Measurements from ENCODE around the gene CR1. TPM values are rescaled to one million over a fixed set of nuclear protein-coding genes. Genes with fewer than 3 reads are reported as not detected.
A peak's percentile ranks its signal among the peaks of the same experiment; 100 is the strongest.
"Not testable (repeated sequence)": the region's sequence is repeated elsewhere in the genome, so short reads cannot be mapped to it uniquely, and the experiment has no call there.

Gene CR1
- total RNA-seq, 1 donor from 2014 or later: 0.13 TPM

GRCh38 chr1:207519505-207520399, 23.8 kb downstream of the CR1 start:
- no peak overlapping the region for H3K4me3 ChIP-seq (ENCODE audit: low read depth, low read length)

DNA sequence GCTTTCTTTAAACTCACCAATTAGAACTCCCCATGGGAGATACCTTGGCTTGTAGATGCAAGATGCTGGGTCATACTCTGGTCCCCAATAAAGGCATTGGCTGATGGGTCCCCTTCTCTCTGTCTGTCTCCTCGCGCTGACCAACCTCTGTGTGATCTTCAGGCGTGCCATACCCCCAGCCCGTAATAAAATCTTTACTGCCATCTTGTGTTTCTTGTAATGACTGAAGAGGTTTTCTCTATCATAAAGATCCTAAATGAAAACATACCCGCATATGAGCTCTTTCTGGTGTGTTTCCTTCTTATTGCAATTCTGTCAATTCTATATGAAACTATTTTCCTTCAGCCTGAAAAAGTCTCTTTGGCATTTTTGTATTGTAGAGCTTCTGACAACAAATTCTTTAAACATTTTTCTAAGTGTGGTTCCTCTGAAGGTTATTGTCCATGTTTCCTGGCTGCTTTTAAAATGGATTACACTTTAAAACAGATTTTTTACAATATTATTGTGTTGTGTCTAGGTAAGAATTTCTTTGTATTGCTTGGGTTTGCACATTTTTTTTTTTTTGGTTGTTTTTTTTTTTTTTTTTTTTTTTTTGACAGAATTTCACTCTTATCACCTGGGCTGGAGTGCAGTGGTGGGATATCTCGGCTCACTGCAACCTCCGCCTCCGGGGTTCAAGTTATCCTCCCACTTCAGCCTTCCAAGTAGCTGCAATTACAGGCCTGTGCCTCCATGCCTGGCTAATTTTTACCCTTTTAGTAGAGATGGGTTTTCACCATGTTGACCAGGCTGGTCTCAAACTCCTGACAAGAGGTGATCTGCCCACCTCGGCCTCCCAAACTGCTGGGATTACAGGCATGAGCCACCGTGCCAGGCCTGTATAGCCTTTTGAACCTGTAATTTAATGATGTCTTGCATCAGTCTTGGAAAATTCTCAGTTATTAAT, 24.7 kb downstream of the CR1 start:
- H3K4me3 ChIP-seq (ENCODE audit: low read depth, low read length); DNase-seq (ENCODE audit: low read depth); H3K27me3 ChIP-seq (ENCODE audit: control insufficient read depth, insufficient read depth, low read length); H3K36me3 ChIP-seq (ENCODE audit: control insufficient read depth, insufficient read depth, low read length): not testable (repeated sequence)

More at GRCh38 chr1:207519505-207520399, 23.8 kb downstream of the CR1 start:
- H3K36me3 ChIP-seq (ENCODE audit: control insufficient read depth, insufficient read depth, low read length): no peaks in the 10 kb centered on the region
- no peak for DNase-seq (ENCODE audit: low read depth)
- no peaks in the 10 kb centered on the region for H3K27me3 ChIP-seq (ENCODE audit: control insufficient read depth, insufficient read depth, low read length)
- TF ChIP-seq, protein P1, sequence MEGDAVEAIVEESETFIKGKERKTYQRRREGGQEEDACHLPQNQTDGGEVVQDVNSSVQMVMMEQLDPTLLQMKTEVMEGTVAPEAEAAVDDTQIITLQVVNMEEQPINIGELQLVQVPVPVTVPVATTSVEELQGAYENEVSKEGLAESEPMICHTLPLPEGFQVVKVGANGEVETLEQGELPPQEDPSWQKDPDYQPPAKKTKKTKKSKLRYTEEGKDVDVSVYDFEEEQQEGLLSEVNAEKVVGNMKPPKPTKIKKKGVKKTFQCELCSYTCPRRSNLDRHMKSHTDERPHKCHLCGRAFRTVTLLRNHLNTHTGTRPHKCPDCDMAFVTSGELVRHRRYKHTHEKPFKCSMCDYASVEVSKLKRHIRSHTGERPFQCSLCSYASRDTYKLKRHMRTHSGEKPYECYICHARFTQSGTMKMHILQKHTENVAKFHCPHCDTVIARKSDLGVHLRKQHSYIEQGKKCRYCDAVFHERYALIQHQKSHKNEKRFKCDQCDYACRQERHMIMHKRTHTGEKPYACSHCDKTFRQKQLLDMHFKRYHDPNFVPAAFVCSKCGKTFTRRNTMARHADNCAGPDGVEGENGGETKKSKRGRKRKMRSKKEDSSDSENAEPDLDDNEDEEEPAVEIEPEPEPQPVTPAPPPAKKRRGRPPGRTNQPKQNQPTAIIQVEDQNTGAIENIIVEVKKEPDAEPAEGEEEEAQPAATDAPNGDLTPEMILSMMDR (IDR thresholded peaks at IDR 0.05; ENCODE audit: insufficient read depth, low read length, poor library complexity, severe bottlenecking): no peak

DNA sequence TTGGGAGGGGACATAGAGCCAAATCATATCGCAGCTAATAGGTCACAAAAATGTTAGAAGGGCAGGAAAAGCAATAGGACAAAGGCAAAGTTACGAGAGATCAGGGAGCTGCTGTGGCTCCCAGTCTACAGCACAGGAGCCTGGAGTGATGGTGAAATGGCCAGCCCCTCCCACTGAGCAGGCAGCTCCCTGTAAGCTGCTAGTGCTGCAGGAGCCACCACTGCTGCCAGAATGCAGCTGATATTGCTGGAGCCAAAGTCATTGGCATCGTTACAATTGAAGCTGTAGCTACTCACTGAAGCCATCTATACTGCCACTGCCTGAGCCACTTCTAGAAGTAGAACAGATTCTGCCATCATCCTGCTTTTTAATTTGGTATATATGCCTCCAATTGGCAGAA, 29.3 kb downstream of the CR1 start:
- H3K4me3 ChIP-seq (ENCODE audit: low read depth, low read length); H3K36me3 ChIP-seq (ENCODE audit: control insufficient read depth, insufficient read depth, low read length); DNase-seq (ENCODE audit: low read depth); H3K27me3 ChIP-seq (ENCODE audit: control insufficient read depth, insufficient read depth, low read length): not testable (repeated sequence)

DNA sequence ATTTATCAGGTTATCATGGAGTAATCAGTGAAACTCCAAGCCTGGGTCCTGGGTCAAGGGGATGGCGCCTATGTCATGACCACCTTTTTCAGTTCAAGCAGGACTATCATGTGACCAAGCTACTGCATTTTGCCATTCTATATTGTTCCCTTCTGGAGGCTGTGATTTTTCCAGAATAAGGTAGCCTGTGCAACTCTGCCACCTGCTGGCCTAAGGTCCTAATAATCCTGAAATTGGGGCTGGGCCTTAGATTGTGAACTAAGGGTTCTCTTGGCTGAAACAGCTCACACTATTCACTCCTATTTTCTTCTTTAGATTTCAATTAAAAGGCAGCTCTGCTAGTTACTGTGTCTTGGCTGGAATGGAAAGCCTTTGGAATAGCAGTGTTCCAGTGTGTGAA, 32.4 kb downstream of the CR1 start:
- DNase-seq (ENCODE audit: low read depth); H3K36me3 ChIP-seq (ENCODE audit: control insufficient read depth, insufficient read depth, low read length); H3K27me3 ChIP-seq (ENCODE audit: control insufficient read depth, insufficient read depth, low read length); H3K4me3 ChIP-seq (ENCODE audit: low read depth, low read length): not testable (repeated sequence)

- not testable (repeated sequence) for DNase-seq (ENCODE audit: low read depth)
Observed at GRCh38 chr1:207536263-207536662, 40.3 kb downstream of the CR1 start.

DNA sequence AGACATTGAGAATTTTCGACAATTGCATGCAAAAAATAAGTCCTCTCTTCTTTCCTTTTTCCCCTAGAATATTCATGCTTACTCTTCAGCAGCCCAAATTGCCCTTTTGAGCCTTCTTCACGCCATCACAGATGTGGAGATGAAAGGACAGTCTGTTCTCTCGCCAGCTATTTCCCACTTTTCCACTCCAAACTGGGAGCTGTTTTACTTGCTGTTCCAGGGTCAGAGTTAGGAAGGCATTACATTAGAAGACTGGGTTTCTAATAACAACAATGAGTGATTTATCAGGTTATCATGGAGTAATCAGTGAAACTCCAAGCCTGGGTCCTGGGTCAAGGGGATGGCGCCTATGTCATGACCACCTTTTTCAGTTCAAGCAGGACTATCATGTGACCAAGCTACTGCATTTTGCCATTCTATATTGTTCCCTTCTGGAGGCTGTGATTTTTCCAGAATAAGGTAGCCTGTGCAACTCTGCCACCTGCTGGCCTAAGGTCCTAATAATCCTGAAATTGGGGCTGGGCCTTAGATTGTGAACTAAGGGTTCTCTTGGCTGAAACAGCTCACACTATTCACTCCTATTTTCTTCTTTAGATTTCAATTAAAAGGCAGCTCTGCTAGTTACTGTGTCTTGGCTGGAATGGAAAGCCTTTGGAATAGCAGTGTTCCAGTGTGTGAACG, 50.9 kb downstream of the CR1 start:
- not testable (repeated sequence) for H3K27me3 ChIP-seq (ENCODE audit: control insufficient read depth, insufficient read depth, low read length); H3K36me3 ChIP-seq (ENCODE audit: control insufficient read depth, insufficient read depth, low read length); DNase-seq (ENCODE audit: low read depth); H3K4me3 ChIP-seq (ENCODE audit: low read depth, low read length)

More at GRCh38 chr1:207536263-207536662, 40.3 kb downstream of the CR1 start:
- not testable (repeated sequence) for H3K36me3 ChIP-seq (ENCODE audit: control insufficient read depth, insufficient read depth, low read length); H3K27me3 ChIP-seq (ENCODE audit: control insufficient read depth, insufficient read depth, low read length); H3K4me3 ChIP-seq (ENCODE audit: low read depth, low read length)

DNA sequence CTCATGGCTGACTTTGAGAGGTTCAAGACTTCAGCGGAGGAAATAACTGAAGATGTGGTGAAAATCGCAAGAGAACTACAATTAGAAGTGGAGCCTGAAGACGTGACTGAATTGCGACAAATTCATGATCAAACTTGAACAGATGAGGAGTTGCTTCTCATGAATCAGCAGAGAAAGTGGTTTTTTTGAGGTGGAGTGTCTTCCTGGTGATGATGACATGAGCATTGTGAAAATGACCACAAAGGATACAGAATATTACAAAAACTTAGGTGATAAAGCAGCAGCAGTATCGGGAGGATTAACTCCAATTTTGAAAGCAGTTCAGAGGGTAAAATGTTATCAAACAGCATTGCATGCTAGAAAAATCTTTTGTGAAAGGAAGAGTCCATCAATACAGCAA, 58.9 kb downstream of the CR1 start:
- H3K4me3 ChIP-seq (ENCODE audit: low read depth, low read length); H3K36me3 ChIP-seq (ENCODE audit: control insufficient read depth, insufficient read depth, low read length); DNase-seq (ENCODE audit: low read depth); H3K27me3 ChIP-seq (ENCODE audit: control insufficient read depth, insufficient read depth, low read length): not testable (repeated sequence)

DNA sequence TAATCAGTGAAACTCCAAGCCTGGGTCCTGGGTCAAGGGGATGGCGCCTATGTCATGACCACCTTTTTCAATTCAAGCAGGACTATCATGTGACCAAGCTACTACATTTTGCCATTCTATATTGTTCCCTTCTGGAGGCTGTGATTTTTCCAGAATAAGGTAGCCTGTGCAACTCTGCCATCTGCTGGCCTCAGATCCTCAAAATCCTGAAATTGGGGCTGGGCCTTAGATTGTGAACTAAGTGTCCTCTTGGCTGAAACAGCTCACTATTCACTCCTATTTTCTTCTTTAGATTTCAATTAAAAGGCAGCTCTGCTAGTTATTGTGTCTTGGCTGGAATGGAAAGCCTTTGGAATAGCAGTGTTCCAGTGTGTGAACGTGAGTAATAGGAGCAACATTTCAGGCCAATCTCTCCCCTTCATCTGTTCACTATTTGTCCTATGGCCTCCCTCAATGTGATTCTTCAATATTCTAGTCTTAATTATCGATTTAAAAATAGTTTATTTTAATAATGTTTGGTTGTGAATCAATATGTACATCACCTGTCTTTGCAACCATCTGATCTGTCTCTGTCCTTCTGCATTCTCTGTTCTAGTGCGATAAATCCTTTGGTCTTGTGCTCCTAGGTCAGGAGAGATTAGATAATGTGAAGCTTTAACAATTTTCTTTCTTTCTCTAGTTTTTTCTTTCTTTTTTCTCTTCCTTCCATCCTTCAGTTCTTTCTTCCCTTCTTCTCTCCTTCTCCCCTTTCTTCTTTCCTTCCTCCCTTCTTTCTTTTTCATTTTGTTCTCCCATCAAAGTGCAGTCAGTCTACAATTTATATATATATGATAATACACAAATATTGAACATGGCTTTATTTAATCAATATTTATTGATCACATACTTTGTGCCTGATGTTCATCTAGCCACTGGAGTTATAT, 69.8 kb downstream of the CR1 start:
- no peaks in the 10 kb centered on the region for H3K36me3 ChIP-seq (ENCODE audit: control insufficient read depth, insufficient read depth, low read length)
- TF ChIP-seq, protein P1 (IDR thresholded peaks at IDR 0.05; ENCODE audit: insufficient read depth, low read length, poor library complexity, severe bottlenecking): peak; percentile 64
- no peaks in the 10 kb centered on the region for H3K27me3 ChIP-seq (ENCODE audit: control insufficient read depth, insufficient read depth, low read length)
- H3K4me3 ChIP-seq (ENCODE audit: low read depth, low read length): no peak overlapping the region
- DNase-seq (ENCODE audit: low read depth): no peak

DNA sequence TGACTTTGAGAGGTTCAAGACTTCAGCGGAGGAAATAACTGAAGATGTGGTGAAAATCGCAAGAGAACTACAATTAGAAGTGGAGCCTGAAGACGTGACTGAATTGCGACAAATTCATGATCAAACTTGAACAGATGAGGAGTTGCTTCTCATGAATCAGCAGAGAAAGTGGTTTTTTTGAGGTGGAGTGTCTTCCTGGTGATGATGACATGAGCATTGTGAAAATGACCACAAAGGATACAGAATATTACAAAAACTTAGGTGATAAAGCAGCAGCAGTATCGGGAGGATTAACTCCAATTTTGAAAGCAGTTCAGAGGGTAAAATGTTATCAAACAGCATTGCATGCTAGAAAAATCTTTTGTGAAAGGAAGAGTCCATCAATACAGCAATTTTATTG, 76.0 kb downstream of the CR1 start:
- not testable (repeated sequence) for H3K36me3 ChIP-seq (ENCODE audit: control insufficient read depth, insufficient read depth, low read length); H3K4me3 ChIP-seq (ENCODE audit: low read depth, low read length); H3K27me3 ChIP-seq (ENCODE audit: control insufficient read depth, insufficient read depth, low read length); DNase-seq (ENCODE audit: low read depth)

DNA sequence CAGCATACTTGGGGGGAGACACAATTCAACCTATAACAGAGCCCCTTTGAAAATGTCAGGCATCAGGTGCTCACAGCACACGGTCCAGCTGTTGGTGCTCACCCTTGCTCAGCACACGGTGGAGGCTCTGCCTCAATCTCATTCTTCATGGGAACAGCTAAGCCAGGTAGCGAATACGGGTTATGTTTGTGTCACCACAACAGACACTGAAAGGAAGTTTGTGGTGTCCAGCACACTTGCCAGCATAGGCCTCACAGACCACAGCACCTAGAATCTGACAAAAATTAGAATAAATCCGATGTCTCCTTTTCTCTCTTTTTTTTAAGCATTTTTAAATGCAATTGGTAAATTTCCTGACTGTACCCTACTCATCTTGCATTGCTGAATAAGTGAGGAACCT, 77.1 kb downstream of the CR1 start:
- not testable (repeated sequence) for H3K4me3 ChIP-seq (ENCODE audit: low read depth, low read length)

DNA sequence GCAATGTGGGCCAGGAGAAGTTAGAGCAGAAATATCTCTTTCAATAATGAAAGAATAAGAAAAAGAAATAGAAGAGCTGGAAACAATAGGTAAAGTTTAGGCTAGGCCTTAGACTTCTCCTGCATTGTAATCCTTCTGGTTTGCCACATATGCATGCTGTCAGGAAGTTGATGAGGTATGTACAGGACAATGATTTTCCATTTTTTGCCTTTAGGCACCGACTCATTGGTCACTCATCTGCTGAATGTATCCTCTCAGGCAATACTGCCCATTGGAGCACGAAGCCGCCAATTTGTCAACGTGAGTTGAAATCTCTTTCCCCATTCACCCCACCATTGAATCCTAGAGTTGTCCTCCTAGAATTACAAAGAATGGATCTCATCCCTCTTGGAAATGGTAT, 79.4 kb downstream of the CR1 start:
- not testable (repeated sequence) for H3K27me3 ChIP-seq (ENCODE audit: control insufficient read depth, insufficient read depth, low read length); H3K36me3 ChIP-seq (ENCODE audit: control insufficient read depth, insufficient read depth, low read length); H3K4me3 ChIP-seq (ENCODE audit: low read depth, low read length); DNase-seq (ENCODE audit: low read depth)

More for the DNA sequence above, 77.1 kb downstream of the CR1 start:
- not testable (repeated sequence) for H3K27me3 ChIP-seq (ENCODE audit: control insufficient read depth, insufficient read depth, low read length); DNase-seq (ENCODE audit: low read depth); H3K36me3 ChIP-seq (ENCODE audit: control insufficient read depth, insufficient read depth, low read length)
